Ishikawa (cell line): Measurements from ENCODE around the gene ZCCHC2.

Experiments
- CEBPB ChIP-seq: IDR thresholded peaks from 2 replicates; pipeline ENCODE4 v1.6.1; 2012
- CREB1 ChIP-seq: IDR thresholded peaks from 2 replicates; pipeline ENCODE4 v1.6.1; 2012; ENCODE audit warnings: low read depth
- EGR1 ChIP-seq: IDR thresholded peaks from 2 replicates; pipeline ENCODE4 v1.6.1; 2012
- EP300 ChIP-seq: IDR thresholded peaks from 2 replicates; pipeline ENCODE4 v1.6.1; 2012; ENCODE audit warnings: borderline replicate concordance
- FOXM1 ChIP-seq: IDR thresholded peaks from 2 replicates; pipeline ENCODE4 v1.6.1; 2012; ENCODE audit warnings: low read depth, borderline replicate concordance
- NFIC ChIP-seq: IDR thresholded peaks from 2 replicates; pipeline ENCODE4 v1.6.1; 2012
- RAD21 ChIP-seq: IDR thresholded peaks from 2 replicates; pipeline ENCODE4 v1.6.1; 2012; ENCODE audit warnings: low read depth
- TAF1 ChIP-seq: IDR thresholded peaks from 2 replicates; pipeline ENCODE4 v1.6.1; 2012; ENCODE audit warnings: low read depth, mild to moderate bottlenecking
- TCF12 ChIP-seq: IDR thresholded peaks from 2 replicates; pipeline ENCODE4 v1.6.1; 2012; ENCODE audit warnings: low read depth
- TEAD4 ChIP-seq: IDR thresholded peaks from 2 replicates; pipeline ENCODE4 v1.6.1; 2012
- YY1 ChIP-seq: IDR thresholded peaks from 2 replicates; pipeline ENCODE4 v1.6.1; 2012; ENCODE audit warnings: low read depth
- ZBTB7A ChIP-seq: IDR thresholded peaks from 2 replicates; pipeline ENCODE4 v1.6.1; 2012; ENCODE audit warnings: low read depth
- TF ChIP-seq, protein P1 (sequence below): IDR thresholded peaks from 2 replicates; pipeline ENCODE4 v1.6.1; 2012
- TF ChIP-seq, protein P2 (sequence below): IDR thresholded peaks from 2 replicates; pipeline ENCODE4 v1.6.1; 2012; ENCODE audit warnings: low read depth, mild to moderate bottlenecking
- TF ChIP-seq, protein P3 (sequence below): IDR thresholded peaks from 2 replicates; pipeline ENCODE4 v1.6.1; 2012

The ZCCHC2 gene

DNA sequence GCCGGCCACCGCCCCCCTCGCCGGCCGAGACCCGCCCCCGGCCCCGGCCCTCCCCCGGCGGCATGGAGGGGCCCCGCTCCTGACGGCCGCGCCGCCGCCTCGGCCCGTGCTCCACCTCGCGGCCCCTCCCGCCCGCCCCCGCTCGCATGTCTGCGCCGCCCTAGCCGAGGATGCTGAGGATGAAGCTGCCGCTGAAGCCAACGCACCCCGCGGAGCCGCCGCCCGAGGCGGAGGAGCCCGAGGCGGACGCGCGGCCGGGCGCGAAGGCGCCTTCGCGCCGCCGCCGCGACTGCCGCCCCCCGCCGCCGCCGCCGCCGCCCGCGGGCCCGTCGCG lies 397 bp downstream of the ZCCHC2 start:
- TF ChIP-seq NFIC: no peak
- TF ChIP-seq, protein P1, sequence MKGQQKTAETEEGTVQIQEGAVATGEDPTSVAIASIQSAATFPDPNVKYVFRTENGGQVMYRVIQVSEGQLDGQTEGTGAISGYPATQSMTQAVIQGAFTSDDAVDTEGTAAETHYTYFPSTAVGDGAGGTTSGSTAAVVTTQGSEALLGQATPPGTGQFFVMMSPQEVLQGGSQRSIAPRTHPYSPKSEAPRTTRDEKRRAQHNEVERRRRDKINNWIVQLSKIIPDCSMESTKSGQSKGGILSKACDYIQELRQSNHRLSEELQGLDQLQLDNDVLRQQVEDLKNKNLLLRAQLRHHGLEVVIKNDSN: no peak
- no peak for TF ChIP-seq CREB1

DNA sequence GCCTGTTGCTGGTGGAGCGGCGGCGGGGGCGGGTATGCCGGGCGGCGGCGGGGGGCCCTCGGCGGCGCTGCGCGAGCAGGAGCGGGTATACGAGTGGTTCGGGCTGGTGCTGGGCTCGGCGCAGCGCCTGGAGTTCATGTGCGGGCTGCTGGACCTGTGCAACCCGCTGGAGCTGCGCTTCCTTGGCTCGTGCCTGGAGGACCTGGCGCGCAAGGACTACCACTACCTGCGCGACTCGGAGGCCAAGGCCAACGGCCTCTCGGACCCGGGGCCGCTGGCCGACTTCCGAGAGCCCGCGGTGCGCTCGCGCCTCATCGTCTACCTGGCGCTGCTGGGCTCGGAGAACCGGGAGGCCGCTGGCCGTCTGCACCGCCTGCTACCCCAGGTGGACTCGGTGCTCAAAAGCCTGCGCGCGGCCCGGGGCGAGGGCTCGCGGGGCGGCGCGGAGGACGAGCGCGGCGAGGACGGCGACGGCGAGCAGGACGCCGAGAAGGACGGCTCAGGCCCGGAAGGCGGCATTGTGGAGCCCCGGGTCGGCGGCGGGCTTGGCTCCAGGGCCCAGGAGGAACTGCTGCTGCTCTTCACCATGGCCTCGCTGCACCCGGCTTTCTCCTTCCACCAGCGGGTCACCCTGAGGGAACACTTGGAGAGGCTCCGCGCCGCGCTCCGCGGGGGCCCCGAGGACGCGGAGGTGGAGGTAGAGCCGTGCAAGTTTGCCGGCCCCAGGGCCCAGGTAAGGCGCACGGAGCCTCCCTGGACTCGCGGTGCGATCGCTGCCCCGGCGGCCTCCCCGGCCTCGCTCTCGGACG lies 1.0 kb downstream of the ZCCHC2 start:
- TF ChIP-seq, protein P2, sequence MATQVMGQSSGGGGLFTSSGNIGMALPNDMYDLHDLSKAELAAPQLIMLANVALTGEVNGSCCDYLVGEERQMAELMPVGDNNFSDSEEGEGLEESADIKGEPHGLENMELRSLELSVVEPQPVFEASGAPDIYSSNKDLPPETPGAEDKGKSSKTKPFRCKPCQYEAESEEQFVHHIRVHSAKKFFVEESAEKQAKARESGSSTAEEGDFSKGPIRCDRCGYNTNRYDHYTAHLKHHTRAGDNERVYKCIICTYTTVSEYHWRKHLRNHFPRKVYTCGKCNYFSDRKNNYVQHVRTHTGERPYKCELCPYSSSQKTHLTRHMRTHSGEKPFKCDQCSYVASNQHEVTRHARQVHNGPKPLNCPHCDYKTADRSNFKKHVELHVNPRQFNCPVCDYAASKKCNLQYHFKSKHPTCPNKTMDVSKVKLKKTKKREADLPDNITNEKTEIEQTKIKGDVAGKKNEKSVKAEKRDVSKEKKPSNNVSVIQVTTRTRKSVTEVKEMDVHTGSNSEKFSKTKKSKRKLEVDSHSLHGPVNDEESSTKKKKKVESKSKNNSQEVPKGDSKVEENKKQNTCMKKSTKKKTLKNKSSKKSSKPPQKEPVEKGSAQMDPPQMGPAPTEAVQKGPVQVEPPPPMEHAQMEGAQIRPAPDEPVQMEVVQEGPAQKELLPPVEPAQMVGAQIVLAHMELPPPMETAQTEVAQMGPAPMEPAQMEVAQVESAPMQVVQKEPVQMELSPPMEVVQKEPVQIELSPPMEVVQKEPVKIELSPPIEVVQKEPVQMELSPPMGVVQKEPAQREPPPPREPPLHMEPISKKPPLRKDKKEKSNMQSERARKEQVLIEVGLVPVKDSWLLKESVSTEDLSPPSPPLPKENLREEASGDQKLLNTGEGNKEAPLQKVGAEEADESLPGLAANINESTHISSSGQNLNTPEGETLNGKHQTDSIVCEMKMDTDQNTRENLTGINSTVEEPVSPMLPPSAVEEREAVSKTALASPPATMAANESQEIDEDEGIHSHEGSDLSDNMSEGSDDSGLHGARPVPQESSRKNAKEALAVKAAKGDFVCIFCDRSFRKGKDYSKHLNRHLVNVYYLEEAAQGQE: no peak
- TF ChIP-seq, protein P3, sequence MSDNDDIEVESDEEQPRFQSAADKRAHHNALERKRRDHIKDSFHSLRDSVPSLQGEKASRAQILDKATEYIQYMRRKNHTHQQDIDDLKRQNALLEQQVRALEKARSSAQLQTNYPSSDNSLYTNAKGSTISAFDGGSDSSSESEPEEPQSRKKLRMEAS: 0 out of 2 replicates have a peak, but pooled peaks have one; percentile 40

DNA sequence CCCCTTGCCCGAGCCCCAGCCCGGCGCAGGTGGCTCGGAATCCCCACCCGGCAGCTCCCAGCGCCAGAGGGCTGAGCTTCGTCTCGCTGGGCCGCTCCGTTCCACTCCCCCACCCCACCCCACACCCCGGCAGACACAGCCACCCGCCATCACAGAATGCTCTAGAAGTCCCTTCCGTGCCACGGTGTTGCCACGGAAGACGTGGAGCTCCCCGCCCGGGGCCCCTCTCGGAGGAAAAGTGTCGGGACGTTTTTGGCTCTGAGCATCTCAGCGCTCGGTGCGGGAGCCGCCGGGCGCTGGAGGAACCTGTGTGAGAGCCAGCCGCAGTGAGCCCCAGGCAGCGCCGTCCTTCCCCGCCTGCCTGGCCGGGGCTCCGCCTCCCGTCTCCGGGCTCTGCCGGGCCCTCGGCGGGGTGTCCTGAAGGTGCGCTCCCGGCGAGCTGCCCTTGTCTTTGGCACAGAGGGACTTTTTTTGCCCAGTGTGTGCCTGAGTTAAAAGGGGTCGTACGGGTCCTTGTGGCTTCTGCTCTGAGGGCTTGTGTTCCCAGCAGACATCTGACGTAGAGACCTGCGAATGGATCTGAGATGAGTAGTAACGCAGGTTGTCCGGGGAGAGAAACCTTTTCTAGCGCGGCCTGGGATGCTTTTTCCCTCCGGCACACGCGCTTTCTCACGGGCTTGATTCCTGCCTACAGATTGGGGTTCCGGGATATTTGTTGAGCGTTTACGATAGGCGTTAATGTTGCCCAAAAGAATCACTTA lies 1.8 kb downstream of the ZCCHC2 start:
- TF ChIP-seq, protein P1: no peak
- TF ChIP-seq TAF1: peak; percentile 17; the same call in 1 of the 2 replicates
- no peak for TF ChIP-seq NFIC

DNA sequence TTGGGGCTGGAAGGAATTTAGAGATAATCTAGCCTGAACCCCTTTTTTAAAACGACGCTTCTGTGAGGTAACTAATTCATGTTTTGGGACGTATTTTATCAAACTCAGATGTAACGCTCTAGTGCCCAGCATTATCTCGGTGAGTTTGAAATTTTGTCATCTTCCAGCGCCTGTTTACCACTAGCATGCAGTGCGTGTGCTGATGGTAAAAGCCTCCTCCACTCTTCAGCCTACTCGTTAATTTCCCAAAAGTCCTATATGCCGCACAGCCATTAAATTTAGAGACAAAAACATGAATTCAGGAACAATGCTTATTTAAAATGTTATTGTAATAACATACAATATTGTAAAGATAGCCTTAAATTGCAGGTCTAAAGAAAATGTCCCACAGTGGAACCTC lies 2.8 kb downstream of the ZCCHC2 start:
- no peak for TF ChIP-seq YY1
- no peak for TF ChIP-seq TEAD4
- no peak for TF ChIP-seq TCF12
- TF ChIP-seq FOXM1: no peak
- no peak for TF ChIP-seq TAF1
- TF ChIP-seq, protein P2: no peak
- TF ChIP-seq CEBPB: no peak
- no peak for TF ChIP-seq NFIC
- TF ChIP-seq, protein P3: no peak
- no peak for TF ChIP-seq RAD21
- TF ChIP-seq, protein P1: no peak
- TF ChIP-seq EP300: no peak
- no peak for TF ChIP-seq CREB1
- TF ChIP-seq EGR1: no peak
- TF ChIP-seq ZBTB7A: no peak

DNA sequence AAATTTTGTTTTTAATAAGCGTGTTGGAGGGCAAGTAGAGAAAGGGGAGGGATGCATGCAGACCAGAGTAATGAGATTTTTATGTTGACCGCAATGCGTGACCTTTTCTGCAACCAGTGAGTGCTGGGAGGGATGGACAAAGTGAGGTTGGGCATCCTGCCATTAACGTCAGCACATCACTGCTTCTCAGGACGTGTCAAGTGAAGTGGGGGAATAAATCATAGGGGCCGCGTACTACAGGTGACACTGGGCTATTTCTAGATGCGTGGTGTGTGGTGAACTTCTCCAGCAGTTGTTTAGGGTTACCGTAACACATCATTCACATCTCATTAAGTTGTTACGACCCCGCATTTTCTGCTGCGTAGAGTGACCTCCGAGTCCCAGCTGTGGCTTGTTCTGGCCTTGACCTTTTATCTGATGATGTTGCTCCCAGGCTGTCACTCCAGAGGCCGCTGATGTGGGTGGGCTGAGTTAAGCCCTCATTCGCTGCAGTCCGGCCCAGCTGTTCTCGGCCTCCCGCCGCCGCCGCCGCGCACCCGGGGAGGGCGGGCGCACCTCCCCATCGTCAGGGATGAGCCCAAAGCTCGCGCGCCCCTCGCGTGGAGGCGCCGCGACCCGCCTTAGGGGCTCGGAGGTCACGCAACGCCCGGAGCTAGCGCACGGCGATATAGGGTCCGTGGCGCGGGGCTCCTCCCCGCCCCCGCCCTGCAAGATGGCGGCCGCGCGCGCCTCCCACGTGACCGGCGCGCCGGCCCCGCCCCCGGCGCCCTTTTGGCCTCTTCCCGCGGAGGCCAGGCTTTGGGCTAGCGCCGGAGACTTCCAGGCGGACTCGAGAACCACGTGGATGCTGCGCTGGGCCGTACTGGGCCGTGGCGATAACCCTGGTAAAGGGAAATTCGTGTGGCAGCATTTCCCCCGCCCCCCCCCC lies 3.5 kb downstream of the ZCCHC2 start:
- TF ChIP-seq CREB1 (no peak), TCF12 (peak; percentile 33; the same call in 1 of the 2 replicates), NFIC (0 out of 2 replicates have a peak, but pooled peaks have one; percentile 15), ZBTB7A (0 out of 2 replicates have a peak, but pooled peaks have one; percentile 41), TAF1 (no peak), TEAD4 (no peak), RAD21 (no peak), YY1 (peak; percentile 92), CEBPB (no peak), FOXM1 (no peak), EP300 (0 out of 2 replicates have a peak, but pooled peaks have one; percentile 6), EGR1 (peak; percentile 74)
- TF ChIP-seq, protein P2: no peak
- TF ChIP-seq, protein P3: peak; percentile 85
- TF ChIP-seq, protein P1: peak; percentile 93
